HepG2 (cell line): ENCODE measurements around the gene TVP23A. TPM values are rescaled to one million over a fixed set of nuclear protein-coding genes. Genes with fewer than 3 reads are reported as not detected.

Experiments used
- AHR ChIP-seq: IDR thresholded peaks from 2 replicates; pipeline ENCODE4 v1.6.1; 2018; ENCODE audit warnings: missing genetic modification reagents, missing compliant biosample characterization
- ARID2 ChIP-seq: sonication (generic); formaldehyde crosslinking; IDR thresholded peaks from 2 replicates; pipeline ENCODE4 v1.8.1; 2022; ENCODE audit warnings: mild to moderate bottlenecking, missing genetic modification reagents, borderline replicate concordance
- ASH2L ChIP-seq: fragments of 300-600, 200-600 bp; sonication (generic); IDR thresholded peaks from 2 replicates; pipeline ENCODE4 v1.7.0; 2017; ENCODE audit warnings: low read depth, mild to moderate bottlenecking, moderate library complexity, mixed read lengths, low read length; ENCODE audit not compliant: insufficient read length
- HNF4G ChIP-seq, 2 experiments: sonication (generic) in 1 of 2; formaldehyde crosslinking in 1 of 2; IDR thresholded peaks; 2 replicates each; pipeline versions ENCODE4 v1.4.0 to v1.6.1; 2011 to 2020; ENCODE audit warnings: borderline replicate concordance in 2 of 2, low read depth in 2 of 2, mild to moderate bottlenecking in 2 of 2, low read length in 1 of 2, missing genetic modification reagents in 1 of 2, moderate library complexity in 1 of 2
- KAT7 ChIP-seq: IDR thresholded peaks from 2 replicates; pipeline ENCODE4 v1.6.1; 2018; ENCODE audit warnings: borderline replicate concordance, missing compliant biosample characterization
- KLF13 ChIP-seq: sonication (generic); formaldehyde crosslinking; IDR thresholded peaks from 2 replicates; pipeline ENCODE4 v1.4.0; 2020; ENCODE audit warnings: mild to moderate bottlenecking, missing genetic modification reagents
- SIX1 ChIP-seq: sonication (generic); formaldehyde crosslinking; IDR thresholded peaks from 2 replicates; pipeline ENCODE4 v1.4.0; 2020; ENCODE audit warnings: missing genetic modification reagents, borderline replicate concordance
- TCF7L2 ChIP-seq: IDR thresholded peaks from 2 replicates; pipeline ENCODE4 v1.6.1; 2011; ENCODE audit warnings: mild to moderate bottlenecking, low read depth, low read length, moderate library complexity
- TRIM24 ChIP-seq: sonication (generic); formaldehyde crosslinking; IDR thresholded peaks from 2 replicates; pipeline ENCODE4 v1.8.0; 2022; ENCODE audit warnings: mild to moderate bottlenecking, missing genetic modification reagents
- XBP1 ChIP-seq: sonication (generic); formaldehyde crosslinking; IDR thresholded peaks from 2 replicates; pipeline ENCODE4 v1.5.0; 2020; ENCODE audit warnings: missing genetic modification reagents
- ZBTB7A ChIP-seq: sonication (generic); formaldehyde crosslinking; IDR thresholded peaks from 2 replicates; pipeline ENCODE4 v1.8.0; 2022; ENCODE audit warnings: mild to moderate bottlenecking, missing genetic modification reagents
- ZFP90 ChIP-seq: sonication (generic); formaldehyde crosslinking; IDR thresholded peaks from 2 replicates; pipeline ENCODE4 v1.8.0; 2022; ENCODE audit warnings: missing genetic modification reagents, mild to moderate bottlenecking, inconsistent platforms, borderline replicate concordance
- ZNF101 ChIP-seq: sonication (generic); formaldehyde crosslinking; IDR thresholded peaks from 2 replicates; pipeline ENCODE4 v1.4.0; 2020; ENCODE audit warnings: mild to moderate bottlenecking, low read depth, missing genetic modification reagents, borderline replicate concordance
- ZNF17 ChIP-seq: sonication (generic); formaldehyde crosslinking; IDR thresholded peaks from 2 replicates; pipeline ENCODE4 v1.5.0; 2020; ENCODE audit warnings: mild to moderate bottlenecking, missing genetic modification reagents
- ZNF317 ChIP-seq: sonication (generic); formaldehyde crosslinking; IDR thresholded peaks from 2 replicates; pipeline ENCODE4 v1.5.0; 2020; ENCODE audit warnings: mild to moderate bottlenecking, missing genetic modification reagents
- ZNF33B ChIP-seq: sonication (generic); formaldehyde crosslinking; IDR thresholded peaks from 2 replicates; pipeline ENCODE4 v1.5.1; 2020; ENCODE audit warnings: mild to moderate bottlenecking, missing genetic modification reagents
- ZNF878 ChIP-seq: sonication (generic); formaldehyde crosslinking; IDR thresholded peaks from 2 replicates; pipeline ENCODE4 v1.8.1; 2023; ENCODE audit warnings: mild to moderate bottlenecking, missing genetic modification reagents, moderate library complexity
- polyA plus RNA-seq, 8 experiments: library from polyadenylated mRNA; depleted of rRNA in 3 of 8; stranded (reverse) in 7 of 8; unstranded in 1 of 8; fragments of >200 nt; fragmentation: Illumina TruSeq in 4 of 8; extraction: Trizol in 4 of 8; gene quantifications; 2 replicates each; pipeline versions ENCODE4 v1.2.1 to v1.2.3, GENCODE V29; 2011 to 2016; ENCODE audit warnings: low read depth in 4 of 8, missing spikeins in 1 of 8, mixed read lengths in 1 of 8; ENCODE audit not compliant: insufficient read depth in 1 of 8
- total RNA-seq, 5 experiments: library from RNA; depleted of rRNA; stranded (reverse); fragments of >200 nt; fragmentation: Illumina TruSeq; extraction: Trizol; gene quantifications; 2 replicates each; pipeline ENCODE4 v1.2.3, GENCODE V29; 2016; ENCODE audit warnings: low read depth in 1 of 5
- TF ChIP-seq, protein P1 (sequence below): sonication (generic); formaldehyde crosslinking; IDR thresholded peaks from 2 replicates; pipeline ENCODE4 v1.4.0; 2020; ENCODE audit warnings: mild to moderate bottlenecking, missing genetic modification reagents
- TF ChIP-seq, protein P2 (sequence below): sonication (generic); formaldehyde crosslinking; IDR thresholded peaks from 2 replicates; pipeline ENCODE4 v1.8.0; 2022; ENCODE audit warnings: mild to moderate bottlenecking, missing genetic modification reagents, borderline replicate concordance
- TF ChIP-seq, protein P3 (sequence below): sonication (generic); formaldehyde crosslinking; IDR thresholded peaks from 2 replicates; pipeline ENCODE4 v1.8.0; 2022; ENCODE audit warnings: low read depth, missing genetic modification reagents
- TF ChIP-seq, protein P4 (sequence below): sonication (generic); formaldehyde crosslinking; IDR thresholded peaks from 2 replicates; pipeline ENCODE4 v1.4.0; 2020; ENCODE audit warnings: missing genetic modification reagents
- TF ChIP-seq, protein P5 (sequence below): IDR thresholded peaks from 2 replicates; pipeline ENCODE4 v1.6.1; 2012; ENCODE audit warnings: inconsistent platforms
- TF ChIP-seq, protein P6 (sequence below): sonication (generic); formaldehyde crosslinking; IDR thresholded peaks from 2 replicates; pipeline ENCODE4 v1.9.0; 2021; ENCODE audit warnings: missing genetic modification reagents, mild to moderate bottlenecking, borderline replicate concordance

Gene TVP23A
- total and polyA plus RNA-seq, 2 of the 13 experiments (the other 11 are each of a cell fraction or from before 2014, with no cell fraction given), result not detected

DNA sequence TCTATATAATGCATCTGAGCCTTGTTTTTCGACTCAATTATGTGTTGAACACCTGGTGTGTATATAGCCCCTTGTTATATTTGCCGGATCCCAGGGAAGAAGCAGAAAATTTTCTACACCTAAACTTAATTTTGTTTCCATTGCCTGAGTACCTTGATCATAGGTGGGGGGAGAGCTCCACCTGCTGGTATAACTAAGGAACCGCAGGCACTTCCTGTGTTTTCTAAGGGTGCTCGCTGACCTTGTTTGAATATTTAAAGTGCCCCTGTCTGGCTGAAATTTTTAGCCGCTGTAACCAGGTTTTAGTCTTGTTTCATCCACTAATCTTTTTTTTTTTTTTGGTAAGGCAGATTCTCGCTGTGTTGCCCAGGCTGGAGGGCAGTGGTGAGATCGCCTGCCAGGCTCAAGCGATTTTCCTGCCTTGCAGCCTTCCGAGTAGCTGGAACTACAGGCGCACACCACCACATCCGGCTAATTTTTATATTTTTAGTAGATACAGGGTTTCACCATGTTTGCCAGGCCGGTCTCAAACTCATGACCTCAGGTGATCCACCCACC lies 81.4 kb downstream of the TVP23A start (continued):
- TF ChIP-seq ZNF101 (no peak), ARID2 (no peak), TRIM24 (CRISPR knock-in tag) (no peak), AHR (no peak), ZNF17 (CRISPR knock-in tag) (no peak), KLF13 (no peak), HNF4G (IDR thresholded peaks at IDR 0.05; ENCODE audit: borderline replicate concordance, low read depth, low read length) (no peak), HNF4G (CRISPR knock-in tag; IDR thresholded peaks at IDR 0.05; ENCODE audit: borderline replicate concordance, low read depth) (no peak), XBP1 (CRISPR knock-in tag) (no peak), ZNF317 (CRISPR knock-in tag) (no peak), ZNF878 (CRISPR knock-in tag) (no peak), ZFP90 (CRISPR knock-in tag) (no peak), SIX1 (CRISPR knock-in tag) (0 out of 2 replicates have a peak, but pooled peaks have one; percentile 19), KAT7 (CRISPR knock-in tag) (no peak), ASH2L (no peak), ZNF33B (CRISPR knock-in tag) (peak; percentile 69; the same call in 1 of the 2 replicates), ZBTB7A (CRISPR knock-in tag) (no peak), TCF7L2 (no peak)
- TF ChIP-seq, protein P1, sequence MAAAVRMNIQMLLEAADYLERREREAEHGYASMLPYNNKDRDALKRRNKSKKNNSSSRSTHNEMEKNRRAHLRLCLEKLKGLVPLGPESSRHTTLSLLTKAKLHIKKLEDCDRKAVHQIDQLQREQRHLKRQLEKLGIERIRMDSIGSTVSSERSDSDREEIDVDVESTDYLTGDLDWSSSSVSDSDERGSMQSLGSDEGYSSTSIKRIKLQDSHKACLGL (CRISPR knock-in tag), result no peak
- TF ChIP-seq, protein P2, sequence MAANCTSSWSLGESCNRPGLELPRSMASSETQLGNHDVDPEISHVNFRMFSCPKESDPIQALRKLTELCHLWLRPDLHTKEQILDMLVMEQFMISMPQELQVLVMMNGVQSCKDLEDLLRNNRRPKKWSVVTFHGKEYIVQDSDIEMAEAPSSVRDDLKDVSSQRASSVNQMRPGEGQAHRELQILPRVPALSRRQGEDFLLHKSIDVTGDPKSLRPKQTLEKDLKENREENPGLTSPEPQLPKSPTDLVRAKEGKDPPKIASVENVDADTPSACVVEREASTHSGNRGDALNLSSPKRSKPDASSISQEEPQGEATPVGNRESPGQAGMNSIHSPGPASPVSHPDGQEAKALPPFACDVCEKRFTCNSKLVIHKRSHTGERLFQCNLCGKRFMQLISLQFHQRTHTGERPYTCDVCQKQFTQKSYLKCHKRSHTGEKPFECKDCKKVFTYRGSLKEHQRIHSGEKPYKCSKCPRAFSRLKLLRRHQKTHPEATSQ (CRISPR knock-in tag), result no peak
- TF ChIP-seq, protein P3, sequence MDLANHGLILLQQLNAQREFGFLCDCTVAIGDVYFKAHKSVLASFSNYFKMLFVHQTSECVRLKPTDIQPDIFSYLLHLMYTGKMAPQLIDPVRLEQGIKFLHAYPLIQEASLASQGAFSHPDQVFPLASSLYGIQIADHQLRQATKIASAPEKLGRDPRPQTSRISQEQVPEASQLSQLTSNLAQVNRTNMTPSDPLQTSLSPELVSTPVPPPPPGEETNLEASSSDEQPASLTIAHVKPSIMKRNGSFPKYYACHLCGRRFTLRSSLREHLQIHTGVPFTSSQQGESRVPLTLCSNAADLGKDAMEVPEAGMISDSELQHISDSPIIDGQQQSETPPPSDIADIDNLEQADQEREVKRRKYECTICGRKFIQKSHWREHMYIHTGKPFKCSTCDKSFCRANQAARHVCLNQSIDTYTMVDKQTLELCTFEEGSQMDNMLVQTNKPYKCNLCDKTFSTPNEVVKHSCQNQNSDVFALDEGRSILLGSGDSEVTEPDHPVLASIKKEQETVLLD (CRISPR knock-in tag), result no peak
- TF ChIP-seq, protein P4, sequence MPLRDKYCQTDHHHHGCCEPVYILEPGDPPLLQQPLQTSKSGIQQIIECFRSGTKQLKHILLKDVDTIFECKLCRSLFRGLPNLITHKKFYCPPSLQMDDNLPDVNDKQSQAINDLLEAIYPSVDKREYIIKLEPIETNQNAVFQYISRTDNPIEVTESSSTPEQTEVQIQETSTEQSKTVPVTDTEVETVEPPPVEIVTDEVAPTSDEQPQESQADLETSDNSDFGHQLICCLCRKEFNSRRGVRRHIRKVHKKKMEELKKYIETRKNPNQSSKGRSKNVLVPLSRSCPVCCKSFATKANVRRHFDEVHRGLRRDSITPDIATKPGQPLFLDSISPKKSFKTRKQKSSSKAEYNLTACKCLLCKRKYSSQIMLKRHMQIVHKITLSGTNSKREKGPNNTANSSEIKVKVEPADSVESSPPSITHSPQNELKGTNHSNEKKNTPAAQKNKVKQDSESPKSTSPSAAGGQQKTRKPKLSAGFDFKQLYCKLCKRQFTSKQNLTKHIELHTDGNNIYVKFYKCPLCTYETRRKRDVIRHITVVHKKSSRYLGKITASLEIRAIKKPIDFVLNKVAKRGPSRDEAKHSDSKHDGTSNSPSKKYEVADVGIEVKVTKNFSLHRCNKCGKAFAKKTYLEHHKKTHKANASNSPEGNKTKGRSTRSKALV (CRISPR knock-in tag), result no peak
- TF ChIP-seq, protein P5, sequence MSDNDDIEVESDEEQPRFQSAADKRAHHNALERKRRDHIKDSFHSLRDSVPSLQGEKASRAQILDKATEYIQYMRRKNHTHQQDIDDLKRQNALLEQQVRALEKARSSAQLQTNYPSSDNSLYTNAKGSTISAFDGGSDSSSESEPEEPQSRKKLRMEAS, result peak; percentile 17; the same call in 1 of the 2 replicates
- TF ChIP-seq, protein P6, sequence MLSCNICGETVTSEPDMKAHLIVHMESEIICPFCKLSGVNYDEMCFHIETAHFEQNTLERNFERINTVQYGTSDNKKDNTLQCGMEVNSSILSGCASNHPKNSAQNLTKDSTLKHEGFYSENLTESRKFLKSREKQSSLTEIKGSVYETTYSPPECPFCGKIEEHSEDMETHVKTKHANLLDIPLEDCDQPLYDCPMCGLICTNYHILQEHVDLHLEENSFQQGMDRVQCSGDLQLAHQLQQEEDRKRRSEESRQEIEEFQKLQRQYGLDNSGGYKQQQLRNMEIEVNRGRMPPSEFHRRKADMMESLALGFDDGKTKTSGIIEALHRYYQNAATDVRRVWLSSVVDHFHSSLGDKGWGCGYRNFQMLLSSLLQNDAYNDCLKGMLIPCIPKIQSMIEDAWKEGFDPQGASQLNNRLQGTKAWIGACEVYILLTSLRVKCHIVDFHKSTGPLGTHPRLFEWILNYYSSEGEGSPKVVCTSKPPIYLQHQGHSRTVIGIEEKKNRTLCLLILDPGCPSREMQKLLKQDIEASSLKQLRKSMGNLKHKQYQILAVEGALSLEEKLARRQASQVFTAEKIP (CRISPR knock-in tag), result no peak
